ENCODE data around the gene NDE1. TPM values are rescaled to one million over a fixed set of nuclear protein-coding genes. Genes with fewer than 3 reads are reported as not detected.
"Not testable (repeated sequence)": the region's sequence is repeated elsewhere in the genome, so short reads cannot be mapped to it uniquely, and the experiment has no call there.

Gene NDE1
- total and polyA plus RNA-seq, 2 of the 4 experiments (the other 2 are of a cell fraction), result 22.7 to 29.2 TPM

- ATAC-seq (ENCODE audit: low read depth); intact Hi-C loops (cut with micrococcal nuclease); H3K27me3 ChIP-seq (ENCODE audit: control insufficient read depth, insufficient read depth, low read length); H3K14ac ChIP-seq (replicated peaks; ENCODE audit: low read depth, low read length); H3K4me2 ChIP-seq (ENCODE audit: low read depth, low read length); in situ Hi-C loops (cut with MboI; ENCODE audit: low sequenced_read_pairs); H2BK20ac ChIP-seq (ENCODE audit: low read depth, low read length); H3K9me3 ChIP-seq (ENCODE audit: control insufficient read depth, insufficient read depth, low read length); H3K56ac ChIP-seq (ENCODE audit: extremely low read depth, insufficient read depth, low read length); H3K27ac ChIP-seq (ENCODE audit: insufficient read depth, low read length); CTCF ChIA-PET; H3K23ac ChIP-seq (ENCODE audit: low read depth, low read length); H2BK15ac ChIP-seq (ENCODE audit: low read depth, low read length); H2AK5ac ChIP-seq (ENCODE audit: low read depth, low read length); H4K91ac ChIP-seq (ENCODE audit: insufficient read depth, low read depth, low read length); H4K8ac ChIP-seq (ENCODE audit: low read depth in 2 of 2, low read length in 2 of 2); H3K9ac ChIP-seq (ENCODE audit: low read depth, low read length); POLR2A ChIA-PET (ENCODE audit: unreplicated experiment); H2BK5ac ChIP-seq (ENCODE audit: low read depth, low read length, poor library complexity, severe bottlenecking); H3K36me3 ChIP-seq (ENCODE audit: control insufficient read depth, insufficient read depth, low read length); H2BK120ac ChIP-seq (ENCODE audit: low read depth, low read length); H4K5ac ChIP-seq (ENCODE audit: low read depth, low read length); H2AK9ac ChIP-seq (replicated peaks; ENCODE audit: low read depth, low read length, poor library complexity); H3K18ac ChIP-seq (ENCODE audit: low read depth, low read length); H2AFZ ChIP-seq (replicated peaks; ENCODE audit: low read length, poor library complexity); DNase-seq; dilution Hi-C loops (cut with HindIII; ENCODE audit: low sequenced_read_pairs, unreplicated experiment); H3K4ac ChIP-seq (ENCODE audit: low read depth, low read length); H3K4me3 ChIP-seq (ENCODE audit: insufficient read depth, low read depth, low read length); H3K4me1 ChIP-seq (ENCODE audit: control insufficient read depth, insufficient read depth, low read length); BruUV-seq (replicated peaks): not testable (repeated sequence)
- WGBS, 2 experiments (ENCODE audit: extremely low coverage in 2 of 2, insufficient read length in 1 of 2), result no CpG with 5 or more reads among the region's 6 CpGs
- H3K79me1 ChIP-seq (ENCODE audit: low read depth in 1 of 2, low read length in 2 of 2), result peaks cover 50 to 77% of the 10 kb centered on the region in 2 experiments
- H4K20me1 ChIP-seq (ENCODE audit: insufficient read depth, low read length), result peaks cover 65% of the 10 kb centered on the region
- peaks cover 25% of the 10 kb centered on the region for H3K9me1 ChIP-seq (ENCODE audit: insufficient read depth, low read length)
Observed at GRCh38 chr16:15655561-15655960, 5.5 kb downstream of the NDE1 start.

Measured in IMR-90 (cell line).